LNCaP clone FGC (cell line): ENCODE measurements around the gene RET.

Experiments used
- DNase-seq: peaks from one replicate; pipeline ENCODE4 v3.0.0-alpha.2; 2011; ENCODE audit warnings: low read depth
- H3K4me3 ChIP-seq: 2 replicates; pipeline ENCODE4 v1.5.1; 2011; ENCODE audit warnings: mild to moderate bottlenecking, low read depth, low read length, control low read depth
- CTCF ChIP-seq: IDR thresholded peaks from 2 replicates; pipeline ENCODE4 v1.5.1; 2012; ENCODE audit warnings: mild to moderate bottlenecking; ENCODE audit not compliant: control insufficient read depth, insufficient read depth; ENCODE audit errors: extremely low read depth

The RET gene

GRCh38 chr10:43158636-43159035 lies 81.8 kb downstream of the RET start:
- DNase-seq: no peak
- TF ChIP-seq CTCF: no peak
- H3K4me3 ChIP-seq: no peak overlapping the region

GRCh38 chr10:43160046-43160920 lies 83.4 kb downstream of the RET start:
- no peak for TF ChIP-seq CTCF
- H3K4me3 ChIP-seq: no peak overlapping the region
- DNase-seq: no peak

- TF ChIP-seq CTCF: no peak
- no peak overlapping the region for H3K4me3 ChIP-seq
- DNase-seq: no peak
Measured at GRCh38 chr10:43160921-43161255, 84.0 kb downstream of the RET start.

GRCh38 chr10:43162604-43163003 lies 85.7 kb downstream of the RET start:
- DNase-seq: no peak
- H3K4me3 ChIP-seq: no peak overlapping the region
- TF ChIP-seq CTCF: no peak

- no peak overlapping the region for H3K4me3 ChIP-seq
Measured at GRCh38 chr10:43166207-43166879, 89.5 kb downstream of the RET start.

GRCh38 chr10:43166880-43167497 lies 90.1 kb downstream of the RET start:
- H3K4me3 ChIP-seq: no peak overlapping the region
- no peak for TF ChIP-seq CTCF
- no peak for DNase-seq

More at GRCh38 chr10:43166207-43166879, 89.5 kb downstream of the RET start:
- no peak for TF ChIP-seq CTCF
- DNase-seq: no peak

- DNase-seq: no peak
- TF ChIP-seq CTCF: no peak
- H3K4me3 ChIP-seq: no peak overlapping the region
Measured at GRCh38 chr10:43167498-43167889, 90.6 kb downstream of the RET start.
